ENCODE results near the gene MICU2. TPM values are rescaled to one million over a fixed set of nuclear protein-coding genes. Genes with fewer than 3 reads are reported as not detected.
A peak's percentile ranks its signal among the peaks of the same experiment; 100 is the strongest.
"Not testable (repeated sequence)": the region's sequence is repeated elsewhere in the genome, so short reads cannot be mapped to it uniquely, and the experiment has no call there.

Gene MICU2
- total RNA-seq, 1 donor from 2014 or later: 27.4 TPM

GRCh38 chr13:21596722-21597121 lies 7.2 kb downstream of the MICU2 start:
- H3K9me3 Mint-ChIP-seq (ENCODE audit: low read depth): peaks cover 16% of the 10 kb centered on the region
- no peaks in the 10 kb centered on the region for H3K27me3 Mint-ChIP-seq (ENCODE audit: low read depth)
- no peak for TF ChIP-seq CTCF (IDR thresholded peaks at IDR 0.05)
- no peak for DNase-seq (ENCODE audit: low spot score)
- H3K36me3 Mint-ChIP-seq (ENCODE audit: low read depth): peaks cover 10% of the 10 kb centered on the region
- peaks cover 5% of the 10 kb centered on the region for H3K4me1 Mint-ChIP-seq (ENCODE audit: low read depth)
- H3K27ac Mint-ChIP-seq (ENCODE audit: unreplicated experiment): no peak overlapping the region
- no peak overlapping the region for H3K4me3 Mint-ChIP-seq (ENCODE audit: unreplicated experiment)

DNA sequence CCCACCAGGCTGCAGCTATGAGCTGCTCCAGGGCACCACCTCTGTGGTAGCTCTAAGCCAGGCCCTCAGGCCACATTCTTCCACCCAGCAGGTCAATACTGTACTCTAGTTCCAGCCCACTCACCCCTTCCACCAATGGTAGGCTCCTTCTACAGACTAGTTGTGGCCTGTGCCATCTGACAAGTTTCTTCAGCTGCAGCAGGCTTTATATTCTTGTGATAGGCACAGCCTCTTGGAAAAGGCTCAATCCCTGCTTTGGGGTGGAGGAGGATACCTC lies 8.5 kb downstream of the MICU2 start:
- DNase-seq (ENCODE audit: low spot score): no peak
- H3K9me3 Mint-ChIP-seq (ENCODE audit: low read depth): peaks cover 16% of the 10 kb centered on the region
- no peak for TF ChIP-seq CTCF (IDR thresholded peaks at IDR 0.05)
- H3K36me3 Mint-ChIP-seq (ENCODE audit: low read depth): peaks cover 6% of the 10 kb centered on the region
- H3K27ac Mint-ChIP-seq (ENCODE audit: unreplicated experiment): no peak overlapping the region
- no peak overlapping the region for H3K4me3 Mint-ChIP-seq (ENCODE audit: unreplicated experiment)
- H3K27me3 Mint-ChIP-seq (ENCODE audit: low read depth): no peaks in the 10 kb centered on the region
- H3K4me1 Mint-ChIP-seq (ENCODE audit: low read depth): peaks cover 14% of the 10 kb centered on the region

- Mint-ChIP-seq H3K27ac (ENCODE audit: unreplicated experiment) (no peak overlapping the region), H3K9me3 (ENCODE audit: low read depth) (peaks cover 21% of the 10 kb centered on the region), H3K36me3 (ENCODE audit: low read depth) (peaks cover 6% of the 10 kb centered on the region), H3K27me3 (ENCODE audit: low read depth) (no peaks in the 10 kb centered on the region), H3K4me3 (ENCODE audit: unreplicated experiment) (no peak overlapping the region), H3K4me1 (ENCODE audit: low read depth) (peaks cover 20% of the 10 kb centered on the region)
- DNase-seq (ENCODE audit: low spot score): no peak
- TF ChIP-seq CTCF (IDR thresholded peaks at IDR 0.05): no peak
These were observed 9.0 kb downstream of the MICU2 start for GRCh38 chr13:21594715-21595545.

GRCh38 chr13:21590665-21591456 lies 13.1 kb downstream of the MICU2 start:
- not testable (repeated sequence) for DNase-seq (ENCODE audit: low spot score); H3K4me3 Mint-ChIP-seq (ENCODE audit: unreplicated experiment); H3K36me3 Mint-ChIP-seq (ENCODE audit: low read depth); H3K27me3 Mint-ChIP-seq (ENCODE audit: low read depth)
- H3K9me3 Mint-ChIP-seq (ENCODE audit: low read depth): peaks cover 30% of the 10 kb centered on the region
- peaks cover 46% of the 10 kb centered on the region for H3K4me1 Mint-ChIP-seq (ENCODE audit: low read depth)
- peak overlapping the region; percentile 6 for H3K27ac Mint-ChIP-seq (ENCODE audit: unreplicated experiment)

GRCh38 chr13:21590231-21590630 lies 13.7 kb downstream of the MICU2 start:
- Mint-ChIP-seq H3K36me3 (ENCODE audit: low read depth) (peaks cover 6% of the 10 kb centered on the region), H3K4me3 (ENCODE audit: unreplicated experiment) (no peak overlapping the region), H3K27ac (ENCODE audit: unreplicated experiment) (peak overlapping the region; percentile 29), H3K27me3 (ENCODE audit: low read depth) (no peaks in the 10 kb centered on the region), H3K9me3 (ENCODE audit: low read depth) (peaks cover 30% of the 10 kb centered on the region), H3K4me1 (ENCODE audit: low read depth) (peaks cover 46% of the 10 kb centered on the region)
- TF ChIP-seq CTCF (IDR thresholded peaks at IDR 0.05): no peak
- DNase-seq (ENCODE audit: low spot score): no peak

- DNase-seq (ENCODE audit: low spot score); H3K4me3 Mint-ChIP-seq (ENCODE audit: unreplicated experiment); H3K36me3 Mint-ChIP-seq (ENCODE audit: low read depth); H3K27me3 Mint-ChIP-seq (ENCODE audit: low read depth): not testable (repeated sequence)
- peaks cover 46% of the 10 kb centered on the region for H3K4me1 Mint-ChIP-seq (ENCODE audit: low read depth)
- peaks cover 30% of the 10 kb centered on the region for H3K9me3 Mint-ChIP-seq (ENCODE audit: low read depth)
- H3K27ac Mint-ChIP-seq (ENCODE audit: unreplicated experiment): peak overlapping the region; percentile 29
These were observed 14.5 kb downstream of the MICU2 start for GRCh38 chr13:21589510-21589909.

DNA sequence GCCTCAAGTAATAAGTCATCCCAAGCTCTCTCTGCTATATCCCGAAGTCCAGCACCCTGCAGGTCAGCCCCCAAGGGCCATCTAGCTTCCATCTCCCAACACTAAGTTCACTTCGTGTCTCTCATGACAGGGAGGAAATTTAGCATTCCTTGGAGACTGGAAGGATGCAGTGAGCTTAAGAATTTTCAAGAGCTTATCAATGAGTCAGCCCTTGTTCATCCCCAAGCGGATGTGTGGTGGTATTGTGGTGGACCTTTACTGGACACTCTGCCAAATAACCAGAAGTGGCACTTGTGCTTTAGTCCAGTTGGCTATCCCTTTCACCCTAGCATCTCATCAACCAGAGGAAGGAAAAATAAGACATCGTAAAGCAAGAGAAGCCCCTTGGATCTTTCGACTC lies 15.6 kb downstream of the MICU2 start:
- DNase-seq (ENCODE audit: low spot score); H3K36me3 Mint-ChIP-seq (ENCODE audit: low read depth); H3K4me3 Mint-ChIP-seq (ENCODE audit: unreplicated experiment); H3K27me3 Mint-ChIP-seq (ENCODE audit: low read depth): not testable (repeated sequence)
- Mint-ChIP-seq H3K27ac (ENCODE audit: unreplicated experiment) (peak overlapping the region; percentile 68), H3K9me3 (ENCODE audit: low read depth) (peaks cover 25% of the 10 kb centered on the region), H3K4me1 (ENCODE audit: low read depth) (peaks cover 56% of the 10 kb centered on the region)

All from chondrocyte (in vitro differentiated cells).